Measurements from ENCODE around the gene CNTNAP2. TPM values are rescaled to one million over a fixed set of nuclear protein-coding genes. Genes with fewer than 3 reads are reported as not detected.

The CNTNAP2 gene
- polyA plus RNA-seq, 6 donors from 2014 or later, result 38.2 to 132 (median 77.9) TPM

GRCh38 chr7:146635205-146636032 lies 518.8 kb downstream of the CNTNAP2 start:
- H3K4me3 Mint-ChIP-seq, result no peak overlapping the region
- peaks cover 0 to 5% (median 0%) of the 10 kb centered on the region in 7 donors for H3K9me3 Mint-ChIP-seq
- no peak for ATAC-seq (ENCODE audit: low read depth in 2 of 2)
- no peak for DNase-seq
- H3K27ac Mint-ChIP-seq, result no peak overlapping the region
- no peaks in the 10 kb centered on the region for H3K36me3 Mint-ChIP-seq
- no peaks in the 10 kb centered on the region for H3K4me1 Mint-ChIP-seq
- no peaks in the 10 kb centered on the region for H3K27me3 Mint-ChIP-seq

GRCh38 chr7:146636033-146636356 lies 519.4 kb downstream of the CNTNAP2 start:
- no peak for DNase-seq
- Mint-ChIP-seq H3K36me3 (no peaks in the 10 kb centered on the region), H3K27ac (no peak overlapping the region), H3K4me1 (no peaks in the 10 kb centered on the region), H3K9me3 (peaks cover 0 to 3% (median 0%) of the 10 kb centered on the region in 7 donors), H3K27me3 (no peaks in the 10 kb centered on the region), H3K4me3 (no peak overlapping the region)
- ATAC-seq (ENCODE audit: low read depth in 2 of 2), result no peak

GRCh38 chr7:146636581-146636980 lies 520.0 kb downstream of the CNTNAP2 start:
- no peak for DNase-seq
- H3K27me3 Mint-ChIP-seq, result no peaks in the 10 kb centered on the region
- H3K4me3 Mint-ChIP-seq, result no peak overlapping the region
- no peak for ATAC-seq (ENCODE audit: low read depth in 2 of 2)
- H3K27ac Mint-ChIP-seq, result no peak overlapping the region
- H3K4me1 Mint-ChIP-seq, result no peaks in the 10 kb centered on the region
- peaks cover 0 to 3% (median 2%) of the 10 kb centered on the region in 7 donors for H3K9me3 Mint-ChIP-seq
- no peaks in the 10 kb centered on the region for H3K36me3 Mint-ChIP-seq

GRCh38 chr7:146639291-146639690 lies 522.7 kb downstream of the CNTNAP2 start:
- H3K27ac Mint-ChIP-seq, result no peak overlapping the region
- no peak for ATAC-seq (ENCODE audit: low read depth in 2 of 2)
- no peaks in the 10 kb centered on the region for H3K4me1 Mint-ChIP-seq
- H3K36me3 Mint-ChIP-seq, result no peaks in the 10 kb centered on the region
- H3K27me3 Mint-ChIP-seq, result no peaks in the 10 kb centered on the region
- no peak overlapping the region for H3K4me3 Mint-ChIP-seq
- peaks cover 0 to 3% (median 2%) of the 10 kb centered on the region in 7 donors for H3K9me3 Mint-ChIP-seq
- DNase-seq, result no peak

DNA sequence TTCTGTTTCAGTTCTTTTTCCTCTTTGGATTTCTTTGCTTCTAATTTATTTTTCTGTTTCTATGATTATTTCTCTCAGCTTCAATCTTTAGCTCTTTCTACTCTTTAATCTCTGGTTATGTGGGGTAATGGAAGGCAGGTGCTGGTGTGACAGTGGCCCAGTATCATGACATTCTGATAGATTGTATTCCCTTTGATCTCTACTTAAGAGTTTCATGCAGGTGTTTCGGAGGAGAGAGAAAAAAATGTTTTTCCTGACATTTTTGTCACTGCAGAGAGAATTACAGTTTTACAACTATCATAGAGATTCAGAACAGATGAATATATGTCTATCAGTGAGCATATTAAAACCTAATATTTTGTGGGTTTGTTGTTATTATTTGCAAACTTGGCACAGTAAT lies 524.9 kb downstream of the CNTNAP2 start:
- ATAC-seq (ENCODE audit: low read depth in 2 of 2), result no peak
- no peak for DNase-seq
- Mint-ChIP-seq H3K4me3 (no peak overlapping the region), H3K36me3 (no peaks in the 10 kb centered on the region), H3K4me1 (no peaks in the 10 kb centered on the region), H3K27ac (no peak overlapping the region), H3K9me3 (peaks cover 0 to 6% (median 3%) of the 10 kb centered on the region in 7 donors), H3K27me3 (no peaks in the 10 kb centered on the region)

GRCh38 chr7:146645383-146645976 lies 528.9 kb downstream of the CNTNAP2 start:
- Mint-ChIP-seq H3K36me3 (no peaks in the 10 kb centered on the region), H3K9me3 (peaks cover 0 to 11% (median 2%) of the 10 kb centered on the region in 7 donors), H3K27ac (no peak overlapping the region), H3K4me1 (no peaks in the 10 kb centered on the region), H3K4me3 (no peak overlapping the region), H3K27me3 (no peaks in the 10 kb centered on the region)
- DNase-seq (no peak), ATAC-seq (ENCODE audit: low read depth in 2 of 2) (no peak)

DNA sequence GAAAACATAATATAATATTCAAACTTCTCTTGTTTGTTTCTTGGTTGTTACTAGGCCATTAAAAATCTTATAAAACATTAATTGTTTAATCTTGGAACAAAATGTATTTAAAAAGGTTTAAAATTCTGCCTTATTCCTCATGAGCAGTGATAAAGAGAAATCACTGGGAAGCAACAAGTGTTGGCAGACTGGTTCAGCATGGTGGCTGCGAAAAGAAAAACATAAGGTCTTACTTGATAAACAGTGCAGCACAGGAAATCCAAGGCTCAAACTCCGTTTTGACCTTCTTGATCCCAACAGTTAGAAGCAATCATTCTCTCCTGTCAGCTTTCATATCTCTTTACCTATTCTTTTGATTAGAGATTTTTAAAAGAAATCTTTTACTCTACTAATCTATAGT lies 530.8 kb downstream of the CNTNAP2 start:
- Mint-ChIP-seq H3K4me1 (no peaks in the 10 kb centered on the region), H3K36me3 (no peaks in the 10 kb centered on the region), H3K9me3 (peaks cover 0 to 11% (median 0%) of the 10 kb centered on the region in 7 donors), H3K27ac (no peak overlapping the region), H3K4me3 (no peak overlapping the region), H3K27me3 (no peaks in the 10 kb centered on the region)
- DNase-seq, result no peak
- ATAC-seq (ENCODE audit: low read depth in 2 of 2), result no peak

DNA sequence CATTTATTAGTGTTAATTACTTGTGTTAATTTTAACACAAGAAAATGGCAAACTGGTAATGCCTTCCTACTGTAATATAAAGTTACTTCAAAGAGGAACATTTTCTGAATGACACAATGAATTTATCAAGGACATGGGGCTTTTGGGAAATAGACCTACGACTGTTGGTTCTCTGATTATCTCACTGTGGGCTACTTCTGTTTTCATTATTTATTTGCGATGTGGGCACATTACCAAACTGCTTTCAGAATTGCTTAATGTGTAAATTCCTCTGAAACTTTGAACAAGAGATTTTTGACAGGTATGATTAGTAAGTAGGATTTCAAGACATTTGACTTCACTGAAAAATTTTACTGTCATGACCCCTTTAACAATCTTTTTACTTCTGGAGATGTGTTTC lies 535.6 kb downstream of the CNTNAP2 start:
- no peak overlapping the region for H3K27ac Mint-ChIP-seq
- H3K4me3 Mint-ChIP-seq, result no peak overlapping the region
- peaks cover 0 to 5% (median 0%) of the 10 kb centered on the region in 7 donors for H3K9me3 Mint-ChIP-seq
- H3K36me3 Mint-ChIP-seq, result no peaks in the 10 kb centered on the region
- ATAC-seq (ENCODE audit: low read depth in 2 of 2) (no peak), DNase-seq (no peak)
- peaks cover 0 to 6% (median 4%) of the 10 kb centered on the region in 3 donors for H3K4me1 Mint-ChIP-seq
- no peaks in the 10 kb centered on the region for H3K27me3 Mint-ChIP-seq

DNA sequence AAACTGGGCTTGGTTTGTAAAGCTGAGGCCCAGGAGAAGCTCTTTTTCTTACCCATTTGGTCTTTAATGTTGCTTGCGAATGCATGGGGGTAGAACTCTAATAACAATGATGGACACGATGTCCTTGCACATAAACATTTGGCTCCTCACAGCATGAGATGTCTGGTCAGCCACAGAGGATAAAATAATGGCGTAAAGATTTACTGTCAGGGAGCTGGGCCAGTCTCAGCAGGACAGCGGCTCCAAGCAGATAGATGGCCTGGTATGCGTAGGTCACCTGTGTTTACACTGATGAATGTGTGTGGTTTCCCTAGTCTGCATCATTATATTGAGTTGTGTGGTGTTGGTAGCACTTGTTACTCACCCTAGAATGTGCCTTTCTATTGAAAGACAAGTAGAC lies 537.4 kb downstream of the CNTNAP2 start:
- no peak for ATAC-seq (ENCODE audit: low read depth in 2 of 2)
- Mint-ChIP-seq H3K9me3 (peaks cover 0 to 5% (median 0%) of the 10 kb centered on the region in 7 donors), H3K27me3 (no peaks in the 10 kb centered on the region), H3K36me3 (no peaks in the 10 kb centered on the region), H3K4me3 (no peak overlapping the region), H3K4me1 (peaks cover 0 to 6% (median 4%) of the 10 kb centered on the region in 3 donors), H3K27ac (no peak overlapping the region)
- no peak for DNase-seq

- Mint-ChIP-seq H3K9me3 (no peaks in the 10 kb centered on the region), H3K4me3 (no peak overlapping the region), H3K4me1 (peaks cover 0 to 6% (median 4%) of the 10 kb centered on the region in 3 donors), H3K27ac (no peak overlapping the region), H3K36me3 (no peaks in the 10 kb centered on the region), H3K27me3 (no peaks in the 10 kb centered on the region)
- ATAC-seq (ENCODE audit: low read depth in 2 of 2) (no peak), DNase-seq (no peak)
These were observed 539.6 kb downstream of the CNTNAP2 start for GRCh38 chr7:146655928-146656797.

DNA sequence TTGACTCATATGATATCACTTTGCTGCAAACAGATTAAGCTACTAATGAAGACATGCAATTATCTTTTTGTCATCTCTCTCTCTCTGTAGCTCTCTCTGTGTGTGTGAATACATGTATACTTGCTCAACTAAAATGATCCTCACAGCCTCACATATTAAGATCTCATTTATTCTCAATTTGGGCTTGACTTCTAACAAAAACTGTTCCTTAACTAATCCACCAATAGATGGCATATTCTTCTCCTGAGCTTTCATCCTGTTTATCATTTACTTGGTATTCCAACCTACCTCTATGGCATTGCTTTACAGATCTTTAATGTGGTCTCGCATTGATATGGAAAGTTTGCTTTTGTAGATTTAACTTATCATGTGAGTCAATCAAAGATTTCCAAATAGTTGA lies 540.4 kb downstream of the CNTNAP2 start:
- ATAC-seq (ENCODE audit: low read depth in 2 of 2) (no peak), DNase-seq (no peak)
- H3K27me3 Mint-ChIP-seq, result no peaks in the 10 kb centered on the region
- peaks cover 0 to 6% (median 4%) of the 10 kb centered on the region in 3 donors for H3K4me1 Mint-ChIP-seq
- no peak overlapping the region for H3K27ac Mint-ChIP-seq
- H3K9me3 Mint-ChIP-seq, result peaks cover 0 to under 1% (median 0%) of the 10 kb centered on the region in 7 donors
- no peaks in the 10 kb centered on the region for H3K36me3 Mint-ChIP-seq
- H3K4me3 Mint-ChIP-seq, result no peak overlapping the region

- Mint-ChIP-seq H3K4me1 (peaks cover 0 to 6% (median 4%) of the 10 kb centered on the region in 3 donors), H3K9me3 (peaks cover 0 to 2% (median 0%) of the 10 kb centered on the region in 7 donors), H3K27me3 (no peaks in the 10 kb centered on the region), H3K27ac (no peak overlapping the region), H3K36me3 (no peaks in the 10 kb centered on the region), H3K4me3 (no peak overlapping the region)
- ATAC-seq (ENCODE audit: low read depth in 2 of 2) (no peak), DNase-seq (no peak)
These were observed 542.0 kb downstream of the CNTNAP2 start for GRCh38 chr7:146658604-146659003.

GRCh38 chr7:146659732-146660131 lies 543.1 kb downstream of the CNTNAP2 start:
- ATAC-seq (ENCODE audit: low read depth in 2 of 2), result no peak
- peaks cover 0 to 2% (median 0%) of the 10 kb centered on the region in 7 donors for H3K9me3 Mint-ChIP-seq
- no peak overlapping the region for H3K4me3 Mint-ChIP-seq
- H3K27me3 Mint-ChIP-seq, result no peaks in the 10 kb centered on the region
- no peaks in the 10 kb centered on the region for H3K36me3 Mint-ChIP-seq
- no peak overlapping the region for H3K27ac Mint-ChIP-seq
- H3K4me1 Mint-ChIP-seq, result peaks cover 0 to 6% (median 4%) of the 10 kb centered on the region in 3 donors
- no peak for DNase-seq

All from naive B cell (primary cell).